ENCODE measurements around the gene DNM2. TPM values are rescaled to one million over a fixed set of nuclear protein-coding genes. Genes with fewer than 3 reads are reported as not detected.

The DNM2 gene
- total RNA-seq, 1 donor from 2014 or later = 184 TPM

DNA sequence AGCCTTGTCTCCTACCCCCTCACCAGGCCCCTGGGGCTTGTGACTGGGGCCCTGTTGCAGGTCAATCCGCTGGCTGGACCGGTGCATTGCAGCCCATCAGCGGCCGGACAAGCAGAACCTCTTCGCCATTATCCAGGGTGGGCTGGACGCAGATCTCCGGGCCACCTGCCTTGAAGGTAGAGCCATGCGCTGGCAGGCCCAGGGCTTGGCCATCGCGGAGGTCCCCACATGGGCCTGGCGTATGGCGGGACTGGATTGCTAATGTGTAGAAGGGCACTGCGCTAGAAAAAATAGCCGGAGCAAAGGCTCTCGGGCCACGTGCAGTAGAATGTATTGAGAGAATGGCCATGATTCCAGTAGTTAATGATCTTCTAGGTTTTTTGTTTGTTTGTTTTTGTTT is 10.4 kb upstream of the DNM2 start:
- Mint-ChIP-seq H3K4me1 (ENCODE audit: unreplicated experiment) (no peaks in the 10 kb centered on the region), H3K9me3 (ENCODE audit: unreplicated experiment) (no peaks in the 10 kb centered on the region), H3K36me3 (ENCODE audit: low read depth, unreplicated experiment) (no peaks in the 10 kb centered on the region), H3K4me3 (ENCODE audit: unreplicated experiment) (no peak overlapping the region), H3K27me3 (ENCODE audit: unreplicated experiment) (peaks cover 1% of the 10 kb centered on the region), H3K27ac (ENCODE audit: unreplicated experiment) (no peak overlapping the region)
- TF ChIP-seq, protein P1, sequence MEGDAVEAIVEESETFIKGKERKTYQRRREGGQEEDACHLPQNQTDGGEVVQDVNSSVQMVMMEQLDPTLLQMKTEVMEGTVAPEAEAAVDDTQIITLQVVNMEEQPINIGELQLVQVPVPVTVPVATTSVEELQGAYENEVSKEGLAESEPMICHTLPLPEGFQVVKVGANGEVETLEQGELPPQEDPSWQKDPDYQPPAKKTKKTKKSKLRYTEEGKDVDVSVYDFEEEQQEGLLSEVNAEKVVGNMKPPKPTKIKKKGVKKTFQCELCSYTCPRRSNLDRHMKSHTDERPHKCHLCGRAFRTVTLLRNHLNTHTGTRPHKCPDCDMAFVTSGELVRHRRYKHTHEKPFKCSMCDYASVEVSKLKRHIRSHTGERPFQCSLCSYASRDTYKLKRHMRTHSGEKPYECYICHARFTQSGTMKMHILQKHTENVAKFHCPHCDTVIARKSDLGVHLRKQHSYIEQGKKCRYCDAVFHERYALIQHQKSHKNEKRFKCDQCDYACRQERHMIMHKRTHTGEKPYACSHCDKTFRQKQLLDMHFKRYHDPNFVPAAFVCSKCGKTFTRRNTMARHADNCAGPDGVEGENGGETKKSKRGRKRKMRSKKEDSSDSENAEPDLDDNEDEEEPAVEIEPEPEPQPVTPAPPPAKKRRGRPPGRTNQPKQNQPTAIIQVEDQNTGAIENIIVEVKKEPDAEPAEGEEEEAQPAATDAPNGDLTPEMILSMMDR (IDR thresholded peaks at IDR 0.05; ENCODE audit: unreplicated experiment) = no peak
- DNase-seq (ENCODE audit: low spot score) = no peak

DNA sequence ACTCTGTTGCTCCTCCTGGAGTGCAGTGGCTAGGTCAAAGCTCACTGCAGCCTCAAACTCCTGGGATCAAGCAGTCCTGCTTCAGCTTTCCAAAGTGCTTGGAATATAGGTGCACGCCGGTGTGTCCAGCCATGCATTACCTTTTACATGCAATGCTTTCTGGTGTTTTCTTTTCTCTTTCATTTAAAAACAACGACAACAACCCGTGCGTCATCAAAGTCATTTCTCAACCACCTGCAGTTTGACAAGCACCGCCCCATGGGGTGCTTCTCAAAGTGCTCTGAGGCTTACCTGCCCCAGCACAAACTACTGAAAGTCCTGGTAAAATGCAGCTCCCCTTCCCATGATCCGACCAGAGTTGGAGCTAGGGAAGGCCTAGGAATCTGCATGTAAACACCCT is 9.6 kb upstream of the DNM2 start:
- H3K36me3 Mint-ChIP-seq (ENCODE audit: low read depth, unreplicated experiment) = no peaks in the 10 kb centered on the region
- no peak overlapping the region for H3K27ac Mint-ChIP-seq (ENCODE audit: unreplicated experiment)

DNA sequence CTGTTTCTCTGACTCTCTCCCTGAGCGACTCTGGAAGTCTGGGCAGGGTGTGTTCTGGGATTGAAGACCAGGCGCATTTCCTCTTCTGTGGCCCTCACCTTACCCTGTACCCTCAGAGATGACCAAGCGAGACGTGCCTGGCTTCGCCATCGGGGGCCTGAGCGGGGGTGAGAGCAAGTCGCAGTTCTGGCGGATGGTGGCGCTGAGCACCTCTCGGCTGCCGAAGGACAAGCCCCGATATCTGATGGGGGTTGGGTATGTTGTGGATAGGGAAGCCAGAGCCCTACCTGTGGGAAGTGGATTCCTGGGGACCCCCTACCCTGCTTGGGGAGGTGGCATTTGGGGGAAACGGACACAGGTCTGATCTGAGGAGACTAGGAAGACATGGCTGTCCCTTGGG is 5.8 kb upstream of the DNM2 start:
- H3K4me3 Mint-ChIP-seq (ENCODE audit: unreplicated experiment) = no peak overlapping the region
- no peak for DNase-seq (ENCODE audit: low spot score)
- H3K9me3 Mint-ChIP-seq (ENCODE audit: unreplicated experiment) = no peaks in the 10 kb centered on the region
- H3K4me1 Mint-ChIP-seq (ENCODE audit: unreplicated experiment) = no peaks in the 10 kb centered on the region
- peaks cover 6% of the 10 kb centered on the region for H3K27me3 Mint-ChIP-seq (ENCODE audit: unreplicated experiment)
- peaks cover 4% of the 10 kb centered on the region for H3K36me3 Mint-ChIP-seq (ENCODE audit: low read depth, unreplicated experiment)
- no peak overlapping the region for H3K27ac Mint-ChIP-seq (ENCODE audit: unreplicated experiment)
- TF ChIP-seq, protein P1 (IDR thresholded peaks at IDR 0.05; ENCODE audit: unreplicated experiment) = no peak

More for the DNA sequence above, 9.6 kb upstream of the DNM2 start:
- Mint-ChIP-seq H3K27me3 (ENCODE audit: unreplicated experiment) (peaks cover 2% of the 10 kb centered on the region), H3K4me3 (ENCODE audit: unreplicated experiment) (no peak overlapping the region), H3K9me3 (ENCODE audit: unreplicated experiment) (no peaks in the 10 kb centered on the region), H3K4me1 (ENCODE audit: unreplicated experiment) (no peaks in the 10 kb centered on the region)
- TF ChIP-seq, protein P1 (IDR thresholded peaks at IDR 0.05; ENCODE audit: unreplicated experiment) = no peak
- DNase-seq (ENCODE audit: low spot score) = no peak

DNA sequence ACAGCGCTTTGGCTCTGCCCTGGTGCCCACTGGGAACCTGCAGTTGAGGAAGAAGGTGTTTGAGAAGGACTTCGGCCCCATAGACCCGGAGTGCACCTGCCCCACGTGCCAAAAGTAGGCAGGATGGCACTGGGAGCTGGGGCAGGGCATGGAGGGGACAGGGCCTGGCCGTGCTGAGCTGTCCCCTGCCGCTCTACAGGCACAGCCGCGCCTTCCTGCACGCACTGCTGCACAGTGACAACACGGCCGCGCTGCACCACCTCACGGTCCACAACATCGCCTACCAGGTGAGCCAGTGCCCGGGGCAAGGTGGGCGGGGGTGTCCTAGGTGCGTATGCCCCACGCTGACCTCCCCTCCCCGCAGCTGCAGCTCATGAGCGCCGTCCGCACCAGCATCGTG is 5.1 kb upstream of the DNM2 start:
- Mint-ChIP-seq H3K36me3 (ENCODE audit: low read depth, unreplicated experiment) (peaks cover 4% of the 10 kb centered on the region), H3K4me3 (ENCODE audit: unreplicated experiment) (no peak overlapping the region), H3K27me3 (ENCODE audit: unreplicated experiment) (peaks cover 4% of the 10 kb centered on the region), H3K27ac (ENCODE audit: unreplicated experiment) (no peak overlapping the region), H3K4me1 (ENCODE audit: unreplicated experiment) (no peaks in the 10 kb centered on the region), H3K9me3 (ENCODE audit: unreplicated experiment) (no peaks in the 10 kb centered on the region)
- TF ChIP-seq, protein P1 (IDR thresholded peaks at IDR 0.05; ENCODE audit: unreplicated experiment) = no peak
- DNase-seq (ENCODE audit: low spot score) = no peak

DNA sequence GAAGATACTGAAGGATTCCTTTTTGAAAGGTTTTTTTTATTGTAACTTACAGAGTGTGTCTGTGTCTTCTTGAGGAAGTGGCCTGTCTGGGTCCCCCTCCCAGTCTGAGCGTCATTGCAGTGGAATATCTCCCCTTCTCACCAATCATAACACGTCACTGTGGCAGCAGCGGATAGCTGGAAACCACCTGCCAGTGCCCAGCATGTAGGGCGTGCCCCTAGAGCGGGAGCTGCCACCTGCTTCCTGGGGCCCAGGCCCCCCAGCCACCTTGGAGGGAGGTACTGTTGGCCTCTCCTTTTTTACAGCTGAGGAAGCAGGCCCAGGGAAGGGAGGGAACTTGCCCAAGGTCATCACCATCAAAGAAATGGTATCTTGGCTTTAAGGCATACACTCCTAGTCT is 4.6 kb upstream of the DNM2 start:
- Mint-ChIP-seq H3K36me3 (ENCODE audit: low read depth, unreplicated experiment) (peaks cover 4% of the 10 kb centered on the region), H3K4me1 (ENCODE audit: unreplicated experiment) (no peaks in the 10 kb centered on the region), H3K27ac (ENCODE audit: unreplicated experiment) (no peak overlapping the region), H3K9me3 (ENCODE audit: unreplicated experiment) (no peaks in the 10 kb centered on the region), H3K27me3 (ENCODE audit: unreplicated experiment) (peaks cover 4% of the 10 kb centered on the region), H3K4me3 (ENCODE audit: unreplicated experiment) (no peak overlapping the region)
- TF ChIP-seq, protein P1 (IDR thresholded peaks at IDR 0.05; ENCODE audit: unreplicated experiment) = no peak
- DNase-seq (ENCODE audit: low spot score) = no peak
